GM19240 (cell line): ENCODE data around the gene LDLRAP1.

ENCODE experiments used
- DNase-seq: peaks from one replicate; pipeline ENCODE4 v3.0.0; 2011; ENCODE audit warnings: low spot score; ENCODE audit not compliant: insufficient read length

Gene LDLRAP1

DNA sequence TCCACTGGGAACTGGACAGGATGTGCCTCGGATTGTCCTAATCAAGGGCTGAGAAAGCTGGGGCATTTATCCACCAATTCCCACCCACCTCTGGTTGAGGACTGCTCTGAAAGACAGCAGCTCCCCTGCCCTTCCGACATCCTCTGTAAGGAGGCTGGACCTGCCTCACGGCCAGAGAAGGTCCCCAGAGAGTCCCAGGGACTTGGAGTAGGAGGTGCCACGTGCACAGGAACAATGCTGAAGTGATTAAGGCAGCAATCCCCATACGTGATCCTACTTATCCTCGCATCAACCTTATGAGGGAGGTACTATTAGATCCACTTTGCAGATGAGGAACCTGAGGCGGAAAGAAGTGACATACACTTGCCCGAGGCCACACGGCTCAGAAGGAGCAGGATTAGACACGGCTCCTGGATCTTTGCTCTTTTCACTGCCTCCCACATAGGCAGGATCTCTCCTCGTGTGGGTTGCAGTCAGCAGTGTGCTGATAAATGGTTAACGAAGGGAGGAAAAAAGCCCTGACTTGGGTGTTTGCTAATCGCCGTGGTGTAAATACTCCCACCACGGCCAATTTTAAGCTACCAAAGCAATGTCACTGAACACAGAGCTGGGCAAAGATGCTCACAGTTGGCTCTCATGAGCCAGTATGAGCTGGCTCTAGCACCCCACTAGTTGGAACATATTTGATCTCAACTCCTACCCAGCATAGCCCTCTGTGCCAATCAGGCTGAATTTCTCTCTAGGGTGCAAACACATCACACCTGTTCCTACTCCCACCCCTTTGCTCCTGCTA lies 18.6 kb upstream of the LDLRAP1 start:
- DNase-seq, result no peak

- no peak for DNase-seq
These were observed 18.1 kb upstream of the LDLRAP1 start for GRCh38 chr1:25525361-25525688.

- no peak for DNase-seq
These were observed 16.7 kb upstream of the LDLRAP1 start for GRCh38 chr1:25526753-25527152.

DNA sequence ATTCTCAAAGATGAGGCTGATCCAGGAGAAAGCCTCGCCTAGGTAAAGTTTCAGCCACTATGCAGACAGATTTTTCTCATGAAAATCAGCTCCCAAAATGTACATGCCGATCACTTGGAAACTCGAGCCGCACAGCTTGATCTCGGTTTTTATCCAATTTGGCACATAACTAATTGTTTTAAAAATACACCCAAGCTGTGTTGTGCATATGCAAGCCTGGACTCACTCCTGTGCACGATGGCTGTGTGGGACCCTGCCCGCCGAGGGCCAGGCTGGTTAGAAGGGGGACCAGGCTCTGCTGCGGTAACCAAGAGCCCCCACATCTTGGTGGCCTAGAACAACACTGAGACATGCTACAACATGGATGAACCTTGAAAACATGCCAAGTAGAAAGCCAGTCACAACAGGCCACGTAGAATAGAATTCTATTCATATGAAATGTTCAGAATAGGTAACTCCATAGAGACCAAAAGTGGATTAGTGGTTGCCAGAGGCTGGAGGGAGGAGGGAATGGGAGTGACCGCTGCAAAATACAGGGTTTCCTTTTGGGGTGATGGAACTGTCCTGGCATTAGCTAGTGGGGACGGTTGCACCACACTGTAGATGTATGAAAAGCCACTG lies 16.1 kb upstream of the LDLRAP1 start:
- no peak for DNase-seq

DNA sequence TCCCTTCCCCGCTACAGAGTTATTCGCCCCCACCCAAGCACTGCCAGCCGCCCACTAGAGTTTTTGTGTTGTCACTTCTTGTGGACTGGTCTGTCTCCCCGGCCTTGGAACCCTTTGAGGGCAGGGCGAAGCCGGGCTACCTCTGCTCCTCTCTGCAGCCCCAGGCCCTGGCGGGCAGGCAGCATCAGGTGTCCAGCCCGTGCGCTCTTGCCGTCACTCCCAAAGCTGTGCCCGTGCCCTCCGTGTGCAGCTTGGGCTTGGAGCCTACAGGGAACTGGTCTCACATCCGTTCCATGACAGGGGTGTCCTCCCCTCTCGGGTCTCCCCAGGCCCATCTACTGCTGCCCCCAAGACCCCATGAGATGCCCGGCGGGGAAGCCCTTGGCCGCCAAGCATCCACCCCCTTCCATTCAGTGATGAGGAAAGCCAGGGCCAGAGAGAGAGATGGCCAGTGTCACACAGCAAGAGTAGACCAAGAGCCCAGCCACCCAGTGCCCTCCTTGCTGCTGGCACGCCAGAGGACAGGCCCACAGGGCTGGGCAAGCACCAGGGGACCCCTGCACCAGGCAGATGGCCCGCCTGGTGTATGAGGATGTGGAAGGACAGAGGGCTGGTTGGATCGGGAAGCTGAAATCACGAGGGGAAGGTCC lies 15.3 kb upstream of the LDLRAP1 start:
- no peak for DNase-seq

- no peak for DNase-seq
These were observed 14.4 kb upstream of the LDLRAP1 start for GRCh38 chr1:25528881-25529517.

- DNase-seq, result no peak
These were observed 13.8 kb upstream of the LDLRAP1 start for GRCh38 chr1:25529518-25530185.

- no peak for DNase-seq
These were observed 13.0 kb upstream of the LDLRAP1 start for GRCh38 chr1:25530186-25531081.

GRCh38 chr1:25531082-25531461 lies 12.3 kb upstream of the LDLRAP1 start:
- no peak for DNase-seq

DNA sequence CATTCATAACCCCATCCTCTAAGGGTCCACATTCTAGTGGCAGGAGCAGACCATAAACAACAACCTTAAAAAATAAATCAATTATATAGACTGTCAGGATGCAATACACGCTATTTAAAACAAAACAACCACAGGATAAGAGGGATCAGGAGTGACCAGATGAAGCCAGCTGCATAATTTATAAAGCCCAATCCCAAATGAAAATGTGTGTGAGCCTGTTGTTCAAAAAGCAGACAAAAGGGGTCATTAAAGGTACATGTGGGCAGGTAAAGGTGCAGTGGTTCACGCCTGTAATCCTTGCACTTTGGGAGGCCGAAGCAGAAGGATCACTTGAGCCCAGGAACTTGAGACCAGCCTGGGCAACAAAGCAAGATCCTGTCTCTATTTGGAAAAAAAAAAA lies 10.4 kb upstream of the LDLRAP1 start:
- no peak for DNase-seq

GRCh38 chr1:25533775-25534409 lies 9.5 kb upstream of the LDLRAP1 start:
- DNase-seq, result no peak

GRCh38 chr1:25534410-25534788 lies 9.0 kb upstream of the LDLRAP1 start:
- DNase-seq, result no peak

DNA sequence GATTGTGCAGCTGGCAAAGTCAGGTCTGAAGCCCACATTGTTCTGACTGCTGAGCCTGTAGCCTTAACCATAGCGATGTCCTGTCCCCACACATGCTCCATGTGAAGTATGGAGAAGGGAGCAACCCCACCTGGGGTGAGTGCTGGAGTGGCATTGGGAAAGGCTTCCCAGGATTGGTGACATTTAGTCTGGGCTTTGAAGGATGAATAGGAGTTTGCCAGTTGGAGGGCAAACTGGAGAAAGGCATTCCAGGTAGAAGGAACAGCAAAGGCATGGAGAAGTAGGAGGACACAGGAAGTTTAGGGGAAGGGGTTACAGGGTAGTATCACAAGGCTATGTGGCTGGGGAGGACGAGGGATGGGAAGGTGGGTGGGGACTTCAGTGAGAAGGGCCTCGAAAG lies 7.3 kb upstream of the LDLRAP1 start:
- no peak for DNase-seq

- no peak for DNase-seq
These were observed 6.1 kb upstream of the LDLRAP1 start for GRCh38 chr1:25537153-25537831.

GRCh38 chr1:25538191-25538767 lies 5.1 kb upstream of the LDLRAP1 start:
- no peak for DNase-seq

- no peak for DNase-seq
These were observed 2.6 kb upstream of the LDLRAP1 start for GRCh38 chr1:25540750-25541342.

DNA sequence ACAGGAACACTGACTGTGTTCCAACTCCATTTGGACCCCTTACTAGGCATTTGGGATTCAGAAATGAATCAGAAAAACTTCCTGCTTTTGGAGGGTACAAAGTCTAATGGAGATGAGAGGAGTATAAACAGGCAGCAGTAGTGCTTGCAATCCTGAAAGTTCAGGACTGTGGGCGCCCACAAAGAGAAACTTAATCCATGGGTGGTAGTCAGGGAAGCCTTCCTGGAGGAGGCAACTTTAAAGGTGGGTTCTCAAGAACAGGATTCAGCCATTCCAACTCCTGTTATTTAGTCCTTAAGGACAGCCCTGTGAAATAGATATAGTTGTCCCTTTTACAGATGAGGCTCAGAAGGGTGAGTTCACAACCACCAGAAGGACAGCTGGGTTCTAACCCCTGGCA lies 2.0 kb upstream of the LDLRAP1 start:
- DNase-seq, result no peak

GRCh38 chr1:25541889-25542658 lies 1.3 kb upstream of the LDLRAP1 start:
- no peak for DNase-seq
